Measurements from ENCODE around the gene MSANTD3. TPM values are rescaled to one million over a fixed set of nuclear protein-coding genes. Genes with fewer than 3 reads are reported as not detected.

MSANTD3 gene
- total and polyA plus RNA-seq, 9 of the 15 experiments (the other 6 are each of a cell fraction or from before 2014, with no cell fraction given): 9.4 to 28.7 (median 22.3) TPM

- ATAC-seq (no peak), FAIRE-seq (no peak), DNase-seq (ENCODE audit: extremely low read depth in 1 of 4, low spot score in 3 of 4) (no peak)
- H3K27ac ChIP-seq (ENCODE audit: extremely low read depth, low read depth, low read length): no peak overlapping the region
- H3K79me2 ChIP-seq (ENCODE audit: control insufficient read depth, insufficient read depth, low read length): no peaks in the 10 kb centered on the region
- no peaks in the 10 kb centered on the region for H3K36me3 ChIP-seq (ENCODE audit: control insufficient read depth, insufficient read depth, low read length)
- H3K4me1 ChIP-seq (replicated peaks in 1 of 2; ENCODE audit: control insufficient read depth in 2 of 2, insufficient read depth in 2 of 2, low read length in 2 of 2): peaks cover 12 to 13% of the 10 kb centered on the region in 2 experiments; a peak in 4 of 5 replicates
- no peaks in the 10 kb centered on the region for H3K27me3 ChIP-seq (ENCODE audit: control insufficient read depth in 2 of 2, insufficient read depth in 2 of 2, low read length in 2 of 2)
- no peak overlapping the region for H3K4me2 ChIP-seq (ENCODE audit: insufficient read depth, low read length)
- H2AFZ ChIP-seq (ENCODE audit: low read depth, low read length): 0 out of 2 replicates have a peak overlapping the region, but pooled peaks have one; percentile 3
- whole genome bisulfite sequencing (ENCODE audit: insufficient coverage, low coverage, missing lambda C conversion rate): 46% methylated on average over 1 of the region's 1 CpG
- no peak overlapping the region for H3K9ac ChIP-seq (ENCODE audit: insufficient read depth in 1 of 2, low read depth in 2 of 2, low read length in 2 of 2)
- intact Hi-C loops (cut with micrococcal nuclease): no loop called here
- ChIA-PET POLR2A (no interaction called here), CTCF (ENCODE audit: low intra/inter-chr PET ratio) (no interaction called here)
- BruUV-seq (replicated peaks): no TSS peak
- H4K20me1 ChIP-seq (replicated peaks; ENCODE audit: control insufficient read depth, insufficient read depth, low read length): no peaks in the 10 kb centered on the region
- in situ Hi-C loops (cut with MboI): no loop called here
- H3K9me1 ChIP-seq (ENCODE audit: control insufficient read depth, insufficient read depth, low read length): no peaks in the 10 kb centered on the region
- TF ChIP-seq SREBF2 (CRISPR knock-in tag; IDR thresholded peaks at IDR 0.05): no peak
- no peak for TF ChIP-seq XRCC5 (IDR thresholded peaks at IDR 0.05; ENCODE audit: low read depth, low read length)
- no peak for TF ChIP-seq POLR2AphosphoS2 (IDR thresholded peaks at IDR 0.05; ENCODE audit: low read length)
- peak; percentile 57; the same call in 1 of the 2 replicates for TF ChIP-seq BCOR (IDR thresholded peaks at IDR 0.05)
- TF ChIP-seq ZNF316 (IDR thresholded peaks at IDR 0.05): peak; percentile 38; the same call in 1 of the 2 replicates
- TF ChIP-seq ZNF197 (CRISPR knock-in tag; IDR thresholded peaks at IDR 0.05; ENCODE audit: low read depth): no peak
- no peak for TF ChIP-seq CBX3 (IDR thresholded peaks at IDR 0.05; ENCODE audit: borderline replicate concordance in 1 of 2, low read length in 2 of 2)
- TF ChIP-seq POLR2AphosphoS5 (IDR thresholded peaks at IDR 0.05; ENCODE audit: control insufficient read depth, insufficient read depth, low read depth, low read length): no peak
- TF ChIP-seq EP300 (IDR thresholded peaks at IDR 0.05; ENCODE audit: low read length): no peak
- no peak for TF ChIP-seq CLOCK (CRISPR knock-in tag; IDR thresholded peaks at IDR 0.05; ENCODE audit: borderline replicate concordance)
- peak; percentile 72 for TF ChIP-seq RBM25 (IDR thresholded peaks at IDR 0.05; ENCODE audit: low read depth, low read length, severe bottlenecking)
- no peak for TF ChIP-seq NUFIP1 (IDR thresholded peaks at IDR 0.05; ENCODE audit: partially characterized antibody)
- no peak overlapping the region for H3K4me3 ChIP-seq
- H3K9me3 ChIP-seq (replicated peaks; ENCODE audit: control insufficient read depth, insufficient read depth, low read depth, low read length): peaks cover 7% of the 10 kb centered on the region
Observed at GRCh38 chr9:100409176-100409556, 17.8 kb upstream of the MSANTD3 start.

Data from K562 (cell line).